HG03103 (cell line): Measurements from ENCODE around the gene SLC16A10.
"Not testable (repeated sequence)": the region's sequence is repeated elsewhere in the genome, so short reads cannot be mapped to it uniquely, and the experiment has no call there.

Experiments used
- ATAC-seq: cut with Tn5 transposase; IDR thresholded peaks from one replicate; pipeline ENCODE4 v1.9.1; 2021; ENCODE audit warnings: low read depth; ENCODE audit not compliant: unreplicated experiment

SLC16A10 gene

GRCh38 chr6:111080698-111081097 is 6.6 kb upstream of the SLC16A10 start:
- no peak for ATAC-seq

- ATAC-seq = no peak
Observed at GRCh38 chr6:111086685-111087084, 618 bp upstream of the SLC16A10 start.

GRCh38 chr6:111087871-111088667 is 766 bp downstream of the SLC16A10 start:
- ATAC-seq = no peak

GRCh38 chr6:111088668-111089003 is 1.3 kb downstream of the SLC16A10 start:
- ATAC-seq = no peak

GRCh38 chr6:111090766-111091165 is 3.5 kb downstream of the SLC16A10 start:
- ATAC-seq = no peak

GRCh38 chr6:111091987-111092386 is 4.7 kb downstream of the SLC16A10 start:
- ATAC-seq = no peak

GRCh38 chr6:111095488-111095887 is 8.2 kb downstream of the SLC16A10 start:
- ATAC-seq = not testable (repeated sequence)

- ATAC-seq = no peak
Observed at GRCh38 chr6:111096246-111096645, 8.9 kb downstream of the SLC16A10 start.

GRCh38 chr6:111098597-111098996 is 11.3 kb downstream of the SLC16A10 start:
- no peak for ATAC-seq

- no peak for ATAC-seq
Observed at GRCh38 chr6:111101987-111102386, 14.7 kb downstream of the SLC16A10 start.

GRCh38 chr6:111105578-111105977 is 18.3 kb downstream of the SLC16A10 start:
- ATAC-seq = no peak

GRCh38 chr6:111107589-111107988 is 20.3 kb downstream of the SLC16A10 start:
- ATAC-seq = no peak

- no peak for ATAC-seq
Observed at GRCh38 chr6:111110036-111110435, 22.7 kb downstream of the SLC16A10 start.

- ATAC-seq = no peak
Observed at GRCh38 chr6:111113336-111114086, 26.2 kb downstream of the SLC16A10 start.

- no peak for ATAC-seq
Observed at GRCh38 chr6:111114087-111114443, 26.8 kb downstream of the SLC16A10 start.

GRCh38 chr6:111114482-111114881 is 27.2 kb downstream of the SLC16A10 start:
- no peak for ATAC-seq

GRCh38 chr6:111118826-111119225 is 31.5 kb downstream of the SLC16A10 start:
- no peak for ATAC-seq

GRCh38 chr6:111119571-111120329 is 32.4 kb downstream of the SLC16A10 start:
- ATAC-seq = no peak

- no peak for ATAC-seq
Observed at GRCh38 chr6:111121789-111122350, 34.6 kb downstream of the SLC16A10 start.

- ATAC-seq = no peak
Observed at GRCh38 chr6:111122458-111123286, 35.4 kb downstream of the SLC16A10 start.
